ENCODE measurements around the gene EGFR.

DNA sequence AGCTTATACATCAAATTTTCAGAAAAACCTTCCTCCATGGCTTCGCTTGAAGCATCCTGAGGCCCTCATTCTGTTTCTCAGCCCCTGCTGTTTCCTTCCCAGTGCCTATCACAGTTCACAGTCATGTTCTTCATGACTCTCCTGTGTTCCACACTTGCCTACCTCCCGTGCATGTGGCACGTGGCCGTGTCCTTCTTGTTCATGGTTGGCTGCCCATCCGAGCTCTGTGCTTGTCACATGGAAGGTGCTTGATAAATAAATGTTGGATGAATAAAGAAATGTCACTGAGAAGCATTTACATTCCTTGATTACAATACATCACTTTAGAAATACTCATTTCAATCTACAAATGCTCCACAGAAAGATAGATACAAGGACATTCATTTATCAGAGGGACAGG, 23.7 kb upstream of the EGFR start:
- TF ChIP-seq TCF4 (CRISPR knock-in tag; IDR thresholded peaks at IDR 0.05; ENCODE audit: borderline replicate concordance) (no peak), ZFP30 (CRISPR knock-in tag; IDR thresholded peaks at IDR 0.05) (no peak), ZNF70 (CRISPR knock-in tag; IDR thresholded peaks at IDR 0.05) (no peak)

Data from SK-N-SH treated with all-trans-retinoic acid at 6 μM for 48 hours (cell line).